ENCODE measurements around the gene PAX7.
"Not testable (repeated sequence)": the region's sequence is repeated elsewhere in the genome, so short reads cannot be mapped to it uniquely, and the experiment has no call there.

The PAX7 gene

GRCh38 chr1:18630511-18631495 is at the start of gene PAX7:
PAX7 (plus strand) TSS chr1:18630846; CDS start chr1:18631604, 758 bp downstream.
- DNase-seq = no peak
- TF ChIP-seq POLR2A (IDR thresholded peaks at IDR 0.05; ENCODE audit: low read length) (no peak), GATA1 (IDR thresholded peaks at IDR 0.05; ENCODE audit: low read depth, low read length) (no peak)

- no peak for TF ChIP-seq GATA1 (IDR thresholded peaks at IDR 0.05; ENCODE audit: low read depth, low read length)
- TF ChIP-seq POLR2A (IDR thresholded peaks at IDR 0.05; ENCODE audit: low read length) = no peak
- peak; percentile 22 to 58 for DNase-seq
Measured at GRCh38 chr1:18581420-18581880, 49.2 kb upstream of the PAX7 start.

GRCh38 chr1:18582890-18583289 is 47.8 kb upstream of the PAX7 start:
- no peak for DNase-seq
- TF ChIP-seq POLR2A (IDR thresholded peaks at IDR 0.05; ENCODE audit: low read length) (no peak), GATA1 (IDR thresholded peaks at IDR 0.05; ENCODE audit: low read depth, low read length) (no peak)

- DNase-seq = no peak
- no peak for TF ChIP-seq GATA1 (IDR thresholded peaks at IDR 0.05; ENCODE audit: low read depth, low read length)
- TF ChIP-seq POLR2A (IDR thresholded peaks at IDR 0.05; ENCODE audit: low read length) = no peak
Measured at GRCh38 chr1:18583326-18583941, 47.2 kb upstream of the PAX7 start.

GRCh38 chr1:18586016-18586415 is 44.6 kb upstream of the PAX7 start:
- not testable (repeated sequence) for DNase-seq

- TF ChIP-seq POLR2A (IDR thresholded peaks at IDR 0.05; ENCODE audit: low read length) = no peak
- no peak for TF ChIP-seq GATA1 (IDR thresholded peaks at IDR 0.05; ENCODE audit: low read depth, low read length)
- no peak for DNase-seq
Measured at GRCh38 chr1:18588093-18588492, 42.6 kb upstream of the PAX7 start.

- TF ChIP-seq GATA1 (IDR thresholded peaks at IDR 0.05; ENCODE audit: low read depth, low read length) = no peak
- no peak for TF ChIP-seq POLR2A (IDR thresholded peaks at IDR 0.05; ENCODE audit: low read length)
- DNase-seq = no peak
Measured at GRCh38 chr1:18592368-18592767, 38.3 kb upstream of the PAX7 start.

GRCh38 chr1:18597160-18598042 is 33.2 kb upstream of the PAX7 start:
- TF ChIP-seq GATA1 (IDR thresholded peaks at IDR 0.05; ENCODE audit: low read depth, low read length) = no peak
- no peak for TF ChIP-seq POLR2A (IDR thresholded peaks at IDR 0.05; ENCODE audit: low read length)
- DNase-seq = peak; percentile 27 to 65

- TF ChIP-seq GATA1 (IDR thresholded peaks at IDR 0.05; ENCODE audit: low read depth, low read length) (no peak), POLR2A (IDR thresholded peaks at IDR 0.05; ENCODE audit: low read length) (no peak)
- DNase-seq = no peak
Measured at GRCh38 chr1:18599086-18599485, 31.6 kb upstream of the PAX7 start.

GRCh38 chr1:18599704-18600103 is 30.9 kb upstream of the PAX7 start:
- TF ChIP-seq POLR2A (IDR thresholded peaks at IDR 0.05; ENCODE audit: low read length) = no peak
- no peak for TF ChIP-seq GATA1 (IDR thresholded peaks at IDR 0.05; ENCODE audit: low read depth, low read length)
- no peak for DNase-seq

- no peak for TF ChIP-seq POLR2A (IDR thresholded peaks at IDR 0.05; ENCODE audit: low read length)
- peak; percentile 5 to 23 for DNase-seq
Measured at GRCh38 chr1:18602533-18603211, 28.0 kb upstream of the PAX7 start.

- DNase-seq = no peak
- no peak for TF ChIP-seq POLR2A (IDR thresholded peaks at IDR 0.05; ENCODE audit: low read length)
- no peak for TF ChIP-seq GATA1 (IDR thresholded peaks at IDR 0.05; ENCODE audit: low read depth, low read length)
Measured at GRCh38 chr1:18603212-18603852, 27.3 kb upstream of the PAX7 start.

Measured in erythroblast (primary cell).